ENCODE results near the gene MICAL2. TPM values are rescaled to one million over a fixed set of nuclear protein-coding genes. Genes with fewer than 3 reads are reported as not detected.
A peak's percentile ranks its signal among the peaks of the same experiment; 100 is the strongest.

MICAL2 gene
- total RNA-seq, 8 experiments from 2014 or later: 0.71 to 33.6 (median 3.6) TPM

GRCh38 chr11:12267921-12268320 lies 157.5 kb downstream of the MICAL2 start:
- peaks cover 0 to 9% of the 10 kb centered on the region in 2 donors for H3K4me1 ChIP-seq (replicated peaks in 1 of 2)
- no peak for ATAC-seq (replicated peaks in 6 of 8)
- in situ Hi-C loops (cut with MboI; ENCODE audit: low pct_unique_long_range_greater_than_20kb in 2 of 9, low sequenced_read_pairs in 9 of 9, unreplicated experiment in 9 of 9): loop anchor here in 2 of 9 experiments (25.0 kb wide), 2 partner anchors 331 to 456 kb away; no protein-coding TSS in a partner anchor
- no peak overlapping the region for H3K27ac ChIP-seq
- H3K4me3 ChIP-seq: no peak overlapping the region
- WGBS, 10 experiments: 40 to 100% (median 90%) methylated on average over 1 to 2 of the region's 2 CpGs; no CpG with 5 or more reads in 5 of the 10 experiments

GRCh38 chr11:12269104-12269441 lies 158.7 kb downstream of the MICAL2 start:
- peak in 5 of 8 experiments; percentile 12 to 61 (median 33) for ATAC-seq (replicated peaks in 6 of 8)
- H3K27ac ChIP-seq: no peak overlapping the region
- H3K4me1 ChIP-seq (replicated peaks in 1 of 2): peaks cover 0 to 9% of the 10 kb centered on the region in 2 donors
- 42 to 100% (median 84%) methylated on average over 1 to 2 of the region's 3 CpGs; no CpG with 5 or more reads in 6 of the 10 experiments for WGBS, 10 experiments
- H3K4me3 ChIP-seq: no peak overlapping the region
- in situ Hi-C loops (cut with MboI; ENCODE audit: low pct_unique_long_range_greater_than_20kb in 2 of 9, low sequenced_read_pairs in 9 of 9, unreplicated experiment in 9 of 9): loop anchor here in 2 of 9 experiments (25.0 kb wide), 2 partner anchors 332 to 457 kb away; no protein-coding TSS in a partner anchor

GRCh38 chr11:12269446-12270214 lies 159.2 kb downstream of the MICAL2 start:
- no peak overlapping the region for H3K27ac ChIP-seq
- no peak overlapping the region for H3K4me3 ChIP-seq
- 0 to 100% (median 77%) methylated on average over 1 to 7 of the region's 12 CpGs; no CpG with 5 or more reads in 3 of the 10 experiments for WGBS, 10 experiments
- peaks cover 0 to 9% of the 10 kb centered on the region in 2 donors for H3K4me1 ChIP-seq (replicated peaks in 1 of 2)
- ATAC-seq (replicated peaks in 6 of 8): peak in 5 of 8 experiments; percentile 32 to 61 (median 41)
- in situ Hi-C loops (cut with MboI; ENCODE audit: low pct_unique_long_range_greater_than_20kb in 2 of 9, low sequenced_read_pairs in 9 of 9, unreplicated experiment in 9 of 9): loop anchor here in 3 of 9 experiments (10.0 to 25.0 kb wide), 4 partner anchors 215 to 457 kb away; no protein-coding TSS in a partner anchor

- in situ Hi-C loops (cut with MboI; ENCODE audit: low pct_unique_long_range_greater_than_20kb in 2 of 9, low sequenced_read_pairs in 9 of 9, unreplicated experiment in 9 of 9): loop anchor here in 3 of 9 experiments (10.0 to 25.0 kb wide), 4 partner anchors 216 to 458 kb away; no protein-coding TSS in a partner anchor
- Histone ChIP-seq H3K4me1 (replicated peaks in 1 of 2) (peaks cover 0 to 9% of the 10 kb centered on the region in 2 donors), H3K27ac (no peak overlapping the region), H3K4me3 (no peak overlapping the region)
- 20 to 100% (median 93%) methylated on average over 1 to 3 of the region's 6 CpGs; no CpG with 5 or more reads in 5 of the 10 experiments for WGBS, 10 experiments
- ATAC-seq (replicated peaks in 6 of 8): peak in 3 of 8 experiments; percentile 60 to 95 (median 74)
These were observed 159.9 kb downstream of the MICAL2 start for GRCh38 chr11:12270215-12270797.

- peaks cover 0 to 9% of the 10 kb centered on the region in 2 donors for H3K4me1 ChIP-seq (replicated peaks in 1 of 2)
- no peak for ATAC-seq (replicated peaks in 6 of 8)
- no peak overlapping the region for H3K4me3 ChIP-seq
- H3K27ac ChIP-seq: no peak overlapping the region
- WGBS, 10 experiments: 70 to 100% (median 82%) methylated on average over 1 to 4 of the region's 8 CpGs; no CpG with 5 or more reads in 3 of the 10 experiments
- in situ Hi-C loops (cut with MboI; ENCODE audit: low pct_unique_long_range_greater_than_20kb in 2 of 9, low sequenced_read_pairs in 9 of 9, unreplicated experiment in 9 of 9): loop anchor here in 3 of 9 experiments (10.0 to 25.0 kb wide), 4 partner anchors 216 to 459 kb away; no protein-coding TSS in a partner anchor
These were observed 160.4 kb downstream of the MICAL2 start for GRCh38 chr11:12270817-12271216.

- no peak overlapping the region for H3K27ac ChIP-seq
- peaks cover 0 to 9% of the 10 kb centered on the region in 2 donors for H3K4me1 ChIP-seq (replicated peaks in 1 of 2)
- no peak for ATAC-seq (replicated peaks in 6 of 8)
- in situ Hi-C loops (cut with MboI; ENCODE audit: low pct_unique_long_range_greater_than_20kb in 2 of 9, low sequenced_read_pairs in 9 of 9, unreplicated experiment in 9 of 9): loop anchor here in 3 of 9 experiments (10.0 to 25.0 kb wide), 4 partner anchors 216 to 459 kb away; no protein-coding TSS in a partner anchor
- 0 to 80% (median 60%) methylated on average over 1 to 3 of the region's 4 CpGs; no CpG with 5 or more reads in 5 of the 10 experiments for WGBS, 10 experiments
- no peak overlapping the region for H3K4me3 ChIP-seq
These were observed 160.9 kb downstream of the MICAL2 start for GRCh38 chr11:12271241-12271640.

GRCh38 chr11:12271826-12272366 lies 161.5 kb downstream of the MICAL2 start:
- no peak overlapping the region for H3K27ac ChIP-seq
- no peak for ATAC-seq (replicated peaks in 6 of 8)
- WGBS, 10 experiments: 79 to 100% (median 92%) methylated on average over 1 to 2 of the region's 6 CpGs; no CpG with 5 or more reads in 7 of the 10 experiments
- no peak overlapping the region for H3K4me3 ChIP-seq
- in situ Hi-C loops (cut with MboI; ENCODE audit: low pct_unique_long_range_greater_than_20kb in 2 of 9, low sequenced_read_pairs in 9 of 9, unreplicated experiment in 9 of 9): loop anchor here in 3 of 9 experiments (10.0 to 25.0 kb wide), 4 partner anchors 217 to 460 kb away; no protein-coding TSS in a partner anchor
- peaks cover 0 to 9% of the 10 kb centered on the region in 2 donors for H3K4me1 ChIP-seq (replicated peaks in 1 of 2)

- in situ Hi-C loops (cut with MboI; ENCODE audit: low pct_unique_long_range_greater_than_20kb in 2 of 9, low sequenced_read_pairs in 9 of 9, unreplicated experiment in 9 of 9): loop anchor here in 3 of 9 experiments (10.0 to 25.0 kb wide), 4 partner anchors 218 to 461 kb away; no protein-coding TSS in a partner anchor
- H3K4me3 ChIP-seq: no peak overlapping the region
- no peak overlapping the region for H3K27ac ChIP-seq
- peaks cover 0 to 9% of the 10 kb centered on the region in 2 donors for H3K4me1 ChIP-seq (replicated peaks in 1 of 2)
- 40 to 92% (median 73%) methylated on average over 1 to 10 of the region's 15 CpGs; no CpG with 5 or more reads in 2 of the 10 experiments for WGBS, 10 experiments
- no peak for ATAC-seq (replicated peaks in 6 of 8)
These were observed 162.6 kb downstream of the MICAL2 start for GRCh38 chr11:12272821-12273617.

GRCh38 chr11:12273618-12273995 lies 163.2 kb downstream of the MICAL2 start:
- in situ Hi-C loops (cut with MboI; ENCODE audit: low pct_unique_long_range_greater_than_20kb in 2 of 9, low sequenced_read_pairs in 9 of 9, unreplicated experiment in 9 of 9): loop anchor here in 3 of 9 experiments (10.0 to 25.0 kb wide), 4 partner anchors 219 to 461 kb away; no protein-coding TSS in a partner anchor
- WGBS, 10 experiments: 44 to 100% (median 88%) methylated on average over 1 to 2 of the region's 2 CpGs; no CpG with 5 or more reads in 1 of the 10 experiments

GRCh38 chr11:12274056-12274455 lies 163.7 kb downstream of the MICAL2 start:
- Histone ChIP-seq H3K4me1 (replicated peaks in 1 of 2) (peaks cover 0 to 9% of the 10 kb centered on the region in 2 donors), H3K27ac (no peak overlapping the region), H3K4me3 (no peak overlapping the region)
- peak in 1 of 8 experiments; percentile 27 for ATAC-seq (replicated peaks in 6 of 8)
- in situ Hi-C loops (cut with MboI; ENCODE audit: low pct_unique_long_range_greater_than_20kb in 2 of 9, low sequenced_read_pairs in 9 of 9, unreplicated experiment in 9 of 9): loop anchor here in 3 of 9 experiments (10.0 to 25.0 kb wide), 4 partner anchors 219 to 462 kb away; no protein-coding TSS in a partner anchor
- 65 to 100% (median 95%) methylated on average over 1 to 3 of the region's 3 CpGs; no CpG with 5 or more reads in 3 of the 10 experiments for WGBS, 10 experiments

More at GRCh38 chr11:12273618-12273995, 163.2 kb downstream of the MICAL2 start:
- Histone ChIP-seq H3K4me1 (replicated peaks in 1 of 2) (peaks cover 0 to 9% of the 10 kb centered on the region in 2 donors), H3K4me3 (no peak overlapping the region), H3K27ac (no peak overlapping the region)
- ATAC-seq (replicated peaks in 6 of 8): no peak

- H3K27ac ChIP-seq: no peak overlapping the region
- peaks cover 0 to 3% of the 10 kb centered on the region in 2 donors for H3K4me1 ChIP-seq (replicated peaks in 1 of 2)
- peak in 4 of 8 experiments; percentile 81 to 93 (median 86) for ATAC-seq (replicated peaks in 6 of 8)
- in situ Hi-C loops (cut with MboI; ENCODE audit: low pct_unique_long_range_greater_than_20kb in 2 of 9, low sequenced_read_pairs in 9 of 9, unreplicated experiment in 9 of 9): loop anchor here in 6 of 9 experiments (10.0 to 25.0 kb wide), 5 partner anchors 220 to 487 kb away; no protein-coding TSS in a partner anchor
- 0 to 89% (median 82%) methylated on average over 1 to 10 of the region's 14 CpGs; no CpG with 5 or more reads in 3 of the 10 experiments for WGBS, 10 experiments
- H3K4me3 ChIP-seq: no peak overlapping the region
These were observed 164.3 kb downstream of the MICAL2 start for GRCh38 chr11:12274558-12275197.

Data from motor neuron (in vitro differentiated cells).